ENCODE measurements around the gene VGLL3.

GRCh38 chr3:86958534-86958933, 32.4 kb downstream of the VGLL3 start:
- TF ChIP-seq CTCF (IDR thresholded peaks at IDR 0.05) (no peak), TCF7L2 (IDR thresholded peaks at IDR 0.05; ENCODE audit: low read depth, low read length) (no peak), SIN3A (IDR thresholded peaks at IDR 0.05; ENCODE audit: borderline replicate concordance, insufficient read depth, low read depth, low read length) (no peak), POLR2AphosphoS5 (IDR thresholded peaks at IDR 0.05; ENCODE audit: low read depth, low read length) (no peak)
